GM12878 (cell line): ENCODE measurements around the gene FLOT1. TPM values are rescaled to one million over a fixed set of nuclear protein-coding genes. Genes with fewer than 3 reads are reported as not detected.

ENCODE experiments used
- ATAC-seq: fragments of 200-7000 bp; cut with Tn5 transposase; 3 replicates; pipeline ENCODE4 v1.9.1; 2020; ENCODE audit warnings: mild to moderate bottlenecking, moderate library complexity
- BruUV-seq: library from RNA; stranded (reverse); fragments of 400-500 nt; replicated peaks from 2 replicates; lab custom pipeline; 2021; lab: Mats Ljungman, UMichigan
- CTCF ChIA-PET: fragments of 300-600 bp; sonication (Branson Sonifier 250); formaldehyde crosslinking; extraction: SDS; loops from one replicate; lab custom pipeline; 2021; ENCODE audit warnings: inconsistent platforms; lab: Yijun Ruan, JAX
- POLR2A ChIA-PET: fragments of 350-600 bp; formaldehyde crosslinking; extraction: SDS; loops from one replicate; lab custom pipeline; 2021; ENCODE audit warnings: inconsistent platforms; lab: Charles Lee
- RAD21 ChIA-PET: fragments of 300-600 bp; sonication (Branson Sonifier 250); formaldehyde crosslinking; loops from one replicate; lab custom pipeline; 2023; ENCODE audit warnings: antibody characterized with exemption; ENCODE audit not compliant: unreplicated experiment; lab: Charles Lee
- SMC1A ChIA-PET: fragments of 300-600 bp; sonication (Branson Sonifier 250); formaldehyde crosslinking; loops from one replicate; lab custom pipeline; 2023; ENCODE audit not compliant: unreplicated experiment, uncharacterized antibody; lab: Charles Lee
- DNase-seq: peaks from one replicate; pipeline ENCODE4 v3.0.0-alpha.2; 2011; ENCODE audit warnings: low read depth, low spot score
- FAIRE-seq: peaks from 3 replicates; lab custom pipeline; 2011; peaks lifted over from hg19 to GRCh38; lab: Jason Lieb, UNC
- H2AFZ ChIP-seq: 2 replicates; pipeline ENCODE4 v1.6.0; 2011; ENCODE audit warnings: low read depth, low read length, control low read depth; ENCODE audit not compliant: control insufficient read depth
- H3K27ac ChIP-seq: 2 replicates; pipeline ENCODE4 v1.5.1; 2011; ENCODE audit warnings: control low read depth; ENCODE audit not compliant: control insufficient read depth, insufficient read depth
- H3K27me3 ChIP-seq, 2 experiments: replicated peaks in 1 of 2; 2 replicates each; pipeline versions ENCODE4 v1.6.0 to v1.6.1; 2011; ENCODE audit warnings: low read length in 1 of 2; ENCODE audit not compliant: control insufficient read depth in 2 of 2, insufficient read depth in 2 of 2
- H3K36me3 ChIP-seq, 2 experiments: 2 replicates each; pipeline ENCODE4 v1.5.1; 2011; ENCODE audit warnings: low read length in 1 of 2; ENCODE audit not compliant: control insufficient read depth in 2 of 2, insufficient read depth in 2 of 2
- H3K4me1 ChIP-seq: 2 replicates; pipeline ENCODE4 v1.6.1; 2011; ENCODE audit warnings: mild to moderate bottlenecking, low read length, moderate library complexity, mixed read lengths; ENCODE audit not compliant: control insufficient read depth, insufficient read depth
- H3K4me2 ChIP-seq: 2 replicates; pipeline ENCODE4 v1.6.0; 2011; ENCODE audit warnings: control low read depth; ENCODE audit not compliant: control insufficient read depth, insufficient read depth
- H3K4me3 ChIP-seq: fragments of 200-600 bp; sonication (generic); 2 replicates; pipeline ENCODE4 v1.5.1; 2016
- H3K79me2 ChIP-seq: 2 replicates; pipeline ENCODE4 v1.6.0; 2011; ENCODE audit warnings: low read length; ENCODE audit not compliant: control insufficient read depth, insufficient read depth
- H3K9ac ChIP-seq: 2 replicates; pipeline ENCODE4 v1.8.0; 2011; ENCODE audit warnings: low read length, control low read depth, mixed read lengths; ENCODE audit not compliant: control insufficient read depth, insufficient read depth
- H3K9me3 ChIP-seq: replicated peaks from 3 replicates; pipeline ENCODE4 v1.5.1; 2011; ENCODE audit warnings: mild to moderate bottlenecking, low read length; ENCODE audit not compliant: control insufficient read depth, insufficient read depth
- H4K20me1 ChIP-seq: 2 replicates; pipeline ENCODE4 v1.6.0; 2011; ENCODE audit not compliant: control insufficient read depth, insufficient read depth
- BMI1 ChIP-seq: fragments of 450-650 bp; IDR thresholded peaks from 2 replicates; pipeline ENCODE4 v1.6.1; 2016; ENCODE audit warnings: mild to moderate bottlenecking, moderate library complexity, borderline replicate concordance
- FOXK2 ChIP-seq: fragments of 450-650 bp; IDR thresholded peaks from 2 replicates; pipeline ENCODE4 v1.6.1; 2017; ENCODE audit warnings: mild to moderate bottlenecking, moderate library complexity
- IKZF1 ChIP-seq: fragments of 450-650 bp; conservative IDR thresholded peaks from 2 replicates; pipeline ENCODE4 v1.6.1; 2017; ENCODE audit warnings: antibody characterized with exemption, mild to moderate bottlenecking
- IRF4 ChIP-seq: IDR thresholded peaks from 2 replicates; pipeline ENCODE4 v1.6.1; 2011; ENCODE audit warnings: low read depth, low read length
- LARP7 ChIP-seq: fragments of 450-650 bp; IDR thresholded peaks from 2 replicates; pipeline ENCODE4 v1.6.1; 2017; ENCODE audit warnings: mild to moderate bottlenecking
- POLR2A ChIP-seq: IDR thresholded peaks from 2 replicates; pipeline ENCODE4 v1.6.1; 2011; ENCODE audit warnings: low read depth, mild to moderate bottlenecking, low read length
- POLR2AphosphoS5 ChIP-seq: IDR thresholded peaks from 2 replicates; pipeline ENCODE4 v1.6.1; 2011; ENCODE audit warnings: mild to moderate bottlenecking, low read length, inconsistent platforms
- SIN3A ChIP-seq: IDR thresholded peaks from 2 replicates; pipeline ENCODE4 v1.6.1; 2012; ENCODE audit warnings: low read depth, low read length, improper control_type of control experiment
- SPI1 ChIP-seq: IDR thresholded peaks from 2 replicates; pipeline ENCODE4 v1.6.1; 2011; ENCODE audit warnings: low read depth, mild to moderate bottlenecking, low read length, moderate library complexity, borderline replicate concordance; ENCODE audit not compliant: insufficient read depth
- SREBF1 ChIP-seq: IDR thresholded peaks from 2 replicates; pipeline ENCODE4 v1.6.1; 2012; ENCODE audit warnings: mild to moderate bottlenecking, low read length
- WGBS: methylation state at CpG from one replicate; pipeline ENCODE4 v1.1.6; 2016; ENCODE audit warnings: low lambda C conversion rate; ENCODE audit not compliant: insufficient replicate concordance, insufficient coverage; ENCODE audit errors: missing lambda C conversion rate; 5-methylcytosine and 5-hydroxymethylcytosine counted together
- in situ Hi-C: fragments of 300-500 bp; cut with MboI; formaldehyde crosslinking; loops from 9 replicates; pipeline ENCODE4 v1.14.3; 2018; ENCODE audit warnings: mixed read lengths
- intact Hi-C: fragments of 100-400 bp; cut with micrococcal nuclease; formaldehyde crosslinking; loops from one replicate; pipeline ENCODE4 v1.14.2; 2022; ENCODE audit not compliant: unreplicated experiment
- polyA plus RNA-seq, 11 experiments: library from polyadenylated mRNA; depleted of rRNA in 4 of 11; unstranded in 6 of 11; stranded (reverse) in 5 of 11; fragments of >200 nt; fragmentation: Nextera tagmentation in 4 of 11; fragmentation: Illumina TruSeq in 1 of 11; extraction: Ambion mirVana in 4 of 11; extraction: Trizol in 1 of 11; gene quantifications; 1 replicate in 1 of 11; 2 replicates in 10 of 11; pipeline versions ENCODE4 v1.2.1 to v1.2.3, GENCODE V29; 2011 to 2016; ENCODE audit warnings: inconsistent platforms in 2 of 11, missing spikeins in 2 of 11, low read depth in 1 of 11
- total RNA-seq, 4 experiments: library from RNA; depleted of rRNA in 3 of 4; stranded (reverse); fragments of >200 nt in 3 of 4; fragmentation: Illumina TruSeq in 1 of 4; extraction: Trizol in 1 of 4; gene quantifications; 2 replicates each; pipeline versions ENCODE4 v1.2.1 to v1.2.3, GENCODE V29; 2013 to 2021
- TF ChIP-seq, protein P1 (sequence below): fragments of 450-650 bp; IDR thresholded peaks from 2 replicates; pipeline ENCODE4 v1.6.1; 2018; ENCODE audit warnings: mild to moderate bottlenecking, low read depth, moderate library complexity; ENCODE audit not compliant: partially characterized antibody
- TF ChIP-seq, protein P2 (sequence below): IDR thresholded peaks from 2 replicates; pipeline ENCODE4 v1.6.1; 2012; ENCODE audit warnings: low read depth, low read length, improper control_type of control experiment
- TF ChIP-seq, protein P3 (sequence below): fragments of 450-650 bp; formaldehyde crosslinking; IDR thresholded peaks from 2 replicates; pipeline ENCODE4 v1.4.0; 2022; ENCODE audit warnings: mild to moderate bottlenecking, moderate library complexity

The FLOT1 gene
- total and polyA plus RNA-seq, 10 of the 15 experiments (the other 5 are each of a cell fraction or from before 2014, with no cell fraction given), result 12.3 to 153 (median 112) TPM

DNA sequence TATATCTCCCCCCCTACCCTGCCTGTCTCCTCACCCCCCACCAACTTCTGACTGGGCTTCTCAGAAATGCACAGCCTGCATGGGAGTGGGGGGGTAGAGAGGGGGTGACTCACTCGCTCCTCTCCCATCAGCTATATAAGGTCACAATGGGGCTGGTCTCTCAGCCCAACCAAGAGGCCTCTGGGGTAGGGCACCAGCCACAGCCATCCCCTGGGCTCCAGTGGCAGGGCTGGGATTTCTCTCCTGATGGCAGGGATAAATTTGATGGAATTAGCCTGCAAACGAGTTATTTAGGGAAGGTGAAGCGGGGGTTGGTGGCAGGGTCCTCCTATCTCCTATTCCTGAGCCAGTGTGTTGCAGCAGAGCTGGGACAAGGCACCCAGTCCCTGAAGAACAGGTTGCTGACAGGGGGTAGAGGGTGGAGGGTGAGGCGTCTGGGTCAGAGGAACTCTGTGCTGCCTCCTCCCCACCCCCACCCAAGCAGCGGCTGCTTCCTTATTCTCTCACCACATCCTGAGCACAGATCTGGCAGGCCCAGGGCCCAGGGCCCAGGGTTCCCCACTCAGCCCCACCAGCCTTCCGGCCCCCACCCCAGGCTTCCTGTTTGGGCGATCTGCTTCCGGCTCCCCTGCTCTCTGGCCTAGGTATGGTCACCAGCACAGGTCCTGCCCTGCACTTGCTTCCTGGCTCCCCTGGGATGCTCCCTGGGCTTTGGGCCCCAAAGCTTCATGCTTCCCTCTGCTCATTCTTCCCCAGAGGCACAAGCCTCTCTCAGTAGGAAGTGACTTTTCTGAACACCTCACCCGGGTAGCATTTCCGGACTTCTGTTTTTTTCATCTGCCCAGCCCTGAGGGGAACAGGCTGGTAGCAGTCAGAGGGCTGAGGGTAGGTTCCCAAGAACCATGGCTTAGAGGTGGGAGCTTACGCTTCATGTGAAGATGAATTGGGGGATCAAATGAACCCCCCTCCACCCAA, 60.1 kb downstream of the FLOT1 start:
- SMC1A ChIA-PET, result interaction anchor here (1.3 to 11.3 kb wide), 3 partner anchors 32 to 231 kb away, joined by 3 to 265 read pairs (median 4); partner anchors contain the start of genes MDC1, TUBB and VARS2
- ATAC-seq (peak; percentile 45), DNase-seq (peak; percentile 70), FAIRE-seq (peak; percentile 23)
- WGBS, result 3% methylated on average over 11 of the region's 11 CpGs
- Histone ChIP-seq H3K4me2 (peak overlapping the region; percentile 89), H3K27ac (peak overlapping the region; percentile 94), H3K4me3 (peak overlapping the region; percentile 100), H3K36me3 (peaks cover 2 to 12% of the 10 kb centered on the region in 2 experiments; a peak in 3 of 4 replicates), H3K4me1 (peaks cover 8% of the 10 kb centered on the region), H3K9ac (peak overlapping the region; percentile 75), H2AFZ (peak overlapping the region; percentile 49), H3K27me3 (no peaks in the 10 kb centered on the region), H3K9me3 (no peaks in the 10 kb centered on the region), H3K79me2 (peaks cover 90% of the 10 kb centered on the region), H4K20me1 (peaks cover 5% of the 10 kb centered on the region; the same call in 1 of the 2 replicates)
- in situ Hi-C loops, result loop anchor here (5.0 kb wide), 2 partner anchors 35 to 140 kb away; partner anchors contain the start of gene MDC1
- CTCF ChIA-PET, result interaction anchor here (0.7 to 9.5 kb wide), 3 partner anchors 43 to 150 kb away, joined by 3 to 487 read pairs (median 3); partner anchors contain the start of genes MDC1 and TUBB
- POLR2A ChIA-PET, result interaction anchor here (0.6 to 9.5 kb wide), 8 partner anchors 7 to 195 kb away, joined by 3 to 200 read pairs (median 6); partner anchors contain the start of genes DHX16, MDC1, NRM and TUBB
- RAD21 ChIA-PET, result interaction anchor here (0.8 to 14.2 kb wide), 8 partner anchors 8 to 197 kb away, joined by 3 to 232 read pairs (median 4); partner anchors contain the start of genes MDC1, NRM and TUBB
- BruUV-seq, result no TSS peak
- intact Hi-C loops, result loop anchor here (1.0 to 5.0 kb wide), 3 partner anchors 35 to 195 kb away; partner anchors contain the start of gene MDC1
- TF ChIP-seq IKZF1 (peak; percentile 95), SPI1 (peak; percentile 60; the same call in 1 of the 2 replicates), SIN3A (no peak; the same call in 1 of the 2 replicates), POLR2A (peak; percentile 80), FOXK2 (0 out of 2 replicates have a peak, but pooled peaks have one; percentile 12), LARP7 (peak; percentile 69), SREBF1 (no peak), IRF4 (peak; percentile 50; the same call in 1 of the 2 replicates), POLR2AphosphoS5 (peak; percentile 82), BMI1 (no peak)
- TF ChIP-seq, protein P1, sequence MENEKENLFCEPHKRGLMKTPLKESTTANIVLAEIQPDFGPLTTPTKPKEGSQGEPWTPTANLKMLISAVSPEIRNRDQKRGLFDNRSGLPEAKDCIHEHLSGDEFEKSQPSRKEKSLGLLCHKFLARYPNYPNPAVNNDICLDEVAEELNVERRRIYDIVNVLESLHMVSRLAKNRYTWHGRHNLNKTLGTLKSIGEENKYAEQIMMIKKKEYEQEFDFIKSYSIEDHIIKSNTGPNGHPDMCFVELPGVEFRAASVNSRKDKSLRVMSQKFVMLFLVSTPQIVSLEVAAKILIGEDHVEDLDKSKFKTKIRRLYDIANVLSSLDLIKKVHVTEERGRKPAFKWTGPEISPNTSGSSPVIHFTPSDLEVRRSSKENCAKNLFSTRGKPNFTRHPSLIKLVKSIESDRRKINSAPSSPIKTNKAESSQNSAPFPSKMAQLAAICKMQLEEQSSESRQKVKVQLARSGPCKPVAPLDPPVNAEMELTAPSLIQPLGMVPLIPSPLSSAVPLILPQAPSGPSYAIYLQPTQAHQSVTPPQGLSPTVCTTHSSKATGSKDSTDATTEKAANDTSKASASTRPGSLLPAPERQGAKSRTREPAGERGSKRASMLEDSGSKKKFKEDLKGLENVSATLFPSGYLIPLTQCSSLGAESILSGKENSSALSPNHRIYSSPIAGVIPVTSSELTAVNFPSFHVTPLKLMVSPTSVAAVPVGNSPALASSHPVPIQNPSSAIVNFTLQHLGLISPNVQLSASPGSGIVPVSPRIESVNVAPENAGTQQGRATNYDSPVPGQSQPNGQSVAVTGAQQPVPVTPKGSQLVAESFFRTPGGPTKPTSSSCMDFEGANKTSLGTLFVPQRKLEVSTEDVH, result peak; percentile 84
- TF ChIP-seq, protein P2, sequence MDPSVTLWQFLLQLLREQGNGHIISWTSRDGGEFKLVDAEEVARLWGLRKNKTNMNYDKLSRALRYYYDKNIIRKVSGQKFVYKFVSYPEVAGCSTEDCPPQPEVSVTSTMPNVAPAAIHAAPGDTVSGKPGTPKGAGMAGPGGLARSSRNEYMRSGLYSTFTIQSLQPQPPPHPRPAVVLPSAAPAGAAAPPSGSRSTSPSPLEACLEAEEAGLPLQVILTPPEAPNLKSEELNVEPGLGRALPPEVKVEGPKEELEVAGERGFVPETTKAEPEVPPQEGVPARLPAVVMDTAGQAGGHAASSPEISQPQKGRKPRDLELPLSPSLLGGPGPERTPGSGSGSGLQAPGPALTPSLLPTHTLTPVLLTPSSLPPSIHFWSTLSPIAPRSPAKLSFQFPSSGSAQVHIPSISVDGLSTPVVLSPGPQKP, result peak; percentile 75; the same call in 1 of the 2 replicates
- TF ChIP-seq, protein P3, sequence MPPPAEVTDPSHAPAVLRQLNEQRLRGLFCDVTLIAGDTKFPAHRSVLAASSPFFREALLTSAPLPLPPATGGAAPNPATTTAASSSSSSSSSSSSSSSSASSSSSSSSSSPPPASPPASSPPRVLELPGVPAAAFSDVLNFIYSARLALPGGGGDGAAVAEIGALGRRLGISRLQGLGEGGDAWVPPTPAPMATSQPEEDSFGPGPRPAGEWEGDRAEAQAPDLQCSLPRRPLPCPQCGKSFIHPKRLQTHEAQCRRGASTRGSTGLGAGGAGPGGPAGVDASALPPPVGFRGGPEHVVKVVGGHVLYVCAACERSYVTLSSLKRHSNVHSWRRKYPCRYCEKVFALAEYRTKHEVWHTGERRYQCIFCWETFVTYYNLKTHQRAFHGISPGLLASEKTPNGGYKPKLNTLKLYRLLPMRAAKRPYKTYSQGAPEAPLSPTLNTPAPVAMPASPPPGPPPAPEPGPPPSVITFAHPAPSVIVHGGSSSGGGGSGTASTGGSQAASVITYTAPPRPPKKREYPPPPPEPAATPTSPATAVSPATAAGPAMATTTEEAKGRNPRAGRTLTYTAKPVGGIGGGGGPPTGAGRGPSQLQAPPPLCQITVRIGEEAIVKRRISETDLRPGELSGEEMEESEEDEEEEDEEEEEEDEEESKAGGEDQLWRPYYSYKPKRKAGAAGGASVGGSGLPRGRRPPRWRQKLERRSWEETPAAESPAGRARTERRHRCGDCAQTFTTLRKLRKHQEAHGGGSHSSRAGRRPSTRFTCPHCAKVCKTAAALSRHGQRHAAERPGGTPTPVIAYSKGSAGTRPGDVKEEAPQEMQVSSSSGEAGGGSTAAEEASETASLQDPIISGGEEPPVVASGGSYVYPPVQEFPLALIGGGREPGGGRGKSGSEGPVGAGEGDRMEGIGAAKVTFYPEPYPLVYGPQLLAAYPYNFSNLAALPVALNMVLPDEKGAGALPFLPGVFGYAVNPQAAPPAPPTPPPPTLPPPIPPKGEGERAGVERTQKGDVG (CRISPR knock-in tag), result no peak
